HL-60/S4 treated with phorbol 12-myristate 13-acetate at 8.2 ng/mL for 4 days and 3 days (cell line): ENCODE results near the gene NELL2.

Source experiments
- in situ Hi-C: fragments of 300-500 bp; cut with MboI; formaldehyde crosslinking; loops from 2 replicates; pipeline ENCODE4 v1.15.0; 2022; ENCODE audit warnings: low sequenced_read_pairs

Gene NELL2

DNA sequence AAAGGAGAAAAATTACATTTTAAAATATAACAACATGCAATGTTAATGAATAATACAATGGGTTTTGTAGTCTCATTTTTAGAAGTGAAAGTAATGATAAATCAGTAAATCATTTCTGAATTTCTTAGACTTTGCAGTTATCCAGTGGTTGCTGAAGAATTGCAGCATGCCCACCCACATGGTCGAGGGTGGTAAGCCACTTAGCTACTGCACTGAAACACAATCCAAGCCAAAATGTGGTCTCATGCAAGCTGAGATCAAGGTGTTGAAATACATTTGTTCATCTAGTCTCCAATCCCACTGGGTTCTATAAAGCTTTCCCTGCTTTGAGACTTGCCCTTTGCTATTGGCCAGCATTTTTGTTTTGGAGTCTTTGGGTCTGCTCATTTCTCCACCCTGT is 247.9 kb downstream of the NELL2 start:
- in situ Hi-C loops, result no loop called here

DNA sequence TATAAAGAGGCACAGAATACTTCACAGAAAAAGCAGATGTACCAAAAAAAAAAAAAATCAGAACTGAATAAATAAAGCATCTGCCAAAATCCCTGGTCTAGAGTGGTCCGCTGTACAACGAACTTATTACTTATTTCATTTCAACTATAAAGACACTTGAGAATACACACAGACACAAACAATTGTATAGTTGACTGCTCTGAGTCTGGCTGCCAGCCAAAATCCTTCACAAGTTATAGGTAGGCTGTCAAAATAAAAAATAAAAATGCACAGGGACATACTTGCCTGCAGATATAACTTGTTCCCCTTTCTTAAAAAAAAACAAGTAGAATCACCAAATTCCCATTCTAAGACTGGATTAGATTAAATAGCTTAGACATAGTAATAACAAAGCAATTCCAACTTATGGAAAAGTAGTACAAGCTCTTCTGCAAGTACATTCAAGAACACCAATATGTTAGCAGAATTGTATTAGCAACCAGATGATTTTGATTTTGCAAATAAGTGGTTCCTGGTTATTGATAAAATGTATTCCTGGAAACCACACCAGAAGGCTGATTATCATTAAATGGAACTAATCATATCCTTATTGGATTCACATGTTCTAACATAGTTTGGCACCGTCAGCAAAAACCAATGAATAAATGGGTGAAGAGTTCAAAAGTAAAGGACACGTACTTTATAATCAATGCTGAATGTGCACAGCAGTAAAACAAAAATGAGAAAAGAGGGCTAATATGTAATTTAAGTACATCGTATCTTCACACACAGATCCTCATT is 248.5 kb downstream of the NELL2 start:
- in situ Hi-C loops, result no loop called here

DNA sequence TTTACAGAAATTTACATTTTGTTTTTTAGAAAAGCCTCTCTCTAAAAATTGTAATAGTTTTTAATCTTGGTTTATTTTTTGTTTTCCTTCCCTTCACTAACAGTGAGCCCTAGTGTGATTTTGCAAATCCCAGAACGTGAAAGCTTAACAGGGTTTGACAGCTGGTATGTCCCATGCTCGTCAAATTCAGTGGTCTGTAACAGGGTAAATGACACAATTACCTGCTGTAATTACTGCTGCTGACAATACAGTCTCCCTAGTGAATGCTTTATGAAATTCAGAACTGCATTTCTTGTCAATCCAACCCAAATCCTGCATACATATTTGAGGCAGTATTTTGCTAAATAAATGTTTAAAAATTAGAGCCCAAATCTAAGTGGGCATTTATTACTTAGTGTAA is 249.2 kb downstream of the NELL2 start:
- in situ Hi-C loops, result no loop called here

DNA sequence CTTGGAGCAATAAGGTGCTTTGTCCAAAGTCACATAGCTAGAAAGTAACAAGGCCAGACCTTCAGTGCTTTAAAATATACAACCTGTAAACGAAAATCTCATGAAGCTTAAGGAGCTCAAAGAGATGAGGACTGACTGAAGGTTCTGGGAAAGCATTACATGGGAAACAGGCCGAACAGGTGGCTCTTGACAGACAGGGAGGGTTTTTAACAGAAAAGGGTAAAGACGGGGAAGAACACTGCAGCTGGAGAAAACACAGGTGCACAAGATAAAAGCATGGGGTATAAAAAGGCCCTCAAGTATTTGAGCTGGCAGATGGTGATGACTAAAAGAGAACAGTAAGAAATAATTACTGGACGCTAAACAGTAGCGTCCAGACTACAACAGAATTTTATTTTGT is 257.2 kb downstream of the NELL2 start:
- in situ Hi-C loops, result no loop called here

DNA sequence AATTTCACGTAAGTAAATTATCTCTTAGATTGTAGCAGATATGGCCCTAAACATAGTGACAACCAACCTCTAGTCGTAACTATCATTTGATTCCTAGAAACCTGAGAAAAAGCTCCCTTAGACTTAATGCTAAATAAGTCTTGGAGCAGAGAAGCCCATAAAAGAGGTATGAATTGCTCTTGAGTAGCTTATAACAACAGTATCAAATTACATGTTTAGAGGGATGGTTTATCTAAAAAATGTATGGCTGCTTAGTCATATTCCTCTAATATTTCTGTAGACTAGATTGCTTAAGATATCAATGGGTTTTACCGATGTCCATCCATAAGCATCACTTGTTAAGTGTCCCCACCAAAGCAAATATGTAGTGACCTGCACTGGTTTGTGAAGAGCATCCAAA is 259.7 kb downstream of the NELL2 start:
- in situ Hi-C loops, result no loop called here

DNA sequence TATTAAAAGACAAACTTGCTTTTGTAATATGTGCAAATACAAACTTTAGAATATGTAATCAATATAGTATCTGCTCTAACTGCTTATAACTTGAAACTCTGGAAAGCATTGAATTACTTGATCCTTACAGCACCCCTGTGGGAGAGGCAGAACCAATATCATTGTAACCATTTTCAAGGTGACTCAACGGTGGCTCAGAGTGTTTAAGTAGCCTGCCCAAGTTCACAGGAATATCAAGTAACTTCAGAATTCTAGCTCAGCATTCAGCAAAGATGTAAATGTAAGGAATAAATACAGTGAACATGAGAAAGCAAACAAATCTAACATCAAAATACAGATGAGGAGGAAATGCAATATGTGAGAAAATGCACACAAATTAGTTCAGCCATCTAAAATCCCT is 264.6 kb downstream of the NELL2 start:
- in situ Hi-C loops, result no loop called here

DNA sequence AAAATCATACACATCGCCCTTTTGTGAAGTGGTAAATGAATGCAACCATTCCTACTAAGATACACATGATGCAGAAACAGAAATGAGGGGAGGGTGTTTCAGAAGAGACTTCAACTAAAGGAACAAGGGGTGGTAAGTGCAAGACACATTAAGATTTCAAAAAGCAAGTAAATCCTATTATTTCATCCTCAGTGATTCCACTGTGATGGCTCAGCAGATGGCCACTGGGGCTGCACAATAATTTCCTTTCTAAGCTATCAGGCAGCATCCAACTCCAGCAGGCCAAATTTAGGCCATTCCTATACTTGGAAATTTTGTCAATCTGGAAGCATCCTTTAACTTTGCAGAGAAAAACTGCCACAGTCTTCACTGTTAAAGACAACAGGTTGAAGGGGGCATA is 272.4 kb downstream of the NELL2 start:
- in situ Hi-C loops, result no loop called here

DNA sequence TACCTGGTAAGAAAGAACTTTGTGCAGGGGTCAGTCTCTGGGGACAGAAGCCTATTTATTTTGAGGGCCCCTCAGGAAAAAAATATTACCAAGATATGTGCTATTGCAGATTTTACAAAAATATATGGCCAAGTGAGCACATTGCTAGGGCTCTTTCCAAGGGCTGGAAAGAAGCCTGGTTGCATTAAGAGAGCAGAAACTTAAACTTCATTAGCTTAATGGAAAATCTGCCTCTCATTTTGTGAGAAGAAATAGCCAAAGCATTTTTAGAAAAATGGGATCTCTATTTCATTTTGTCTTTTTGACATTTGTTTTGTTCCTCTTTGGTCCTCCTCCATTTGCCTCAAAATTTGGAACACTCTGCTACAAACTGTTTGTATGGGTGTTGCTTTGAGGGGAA is 283.5 kb downstream of the NELL2 start:
- in situ Hi-C loops, result no loop called here

DNA sequence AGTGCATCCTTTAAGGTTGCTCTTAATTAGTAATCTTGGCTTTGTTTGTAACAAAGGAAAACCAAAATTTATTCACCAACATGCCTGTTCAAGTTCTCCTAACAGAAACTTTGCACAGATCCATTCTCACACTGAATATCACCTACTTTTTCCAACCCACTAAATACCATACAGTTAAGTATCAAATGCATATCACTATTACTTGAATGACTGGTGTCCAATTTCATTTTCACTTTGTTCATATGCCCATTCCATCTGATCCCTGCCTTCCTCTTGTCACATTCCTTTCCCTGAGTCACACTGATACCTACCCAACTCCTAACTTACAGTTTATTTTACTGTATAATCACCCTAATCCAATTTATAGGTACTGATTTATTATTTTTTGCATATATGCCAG is 286.4 kb downstream of the NELL2 start:
- in situ Hi-C loops, result no loop called here

DNA sequence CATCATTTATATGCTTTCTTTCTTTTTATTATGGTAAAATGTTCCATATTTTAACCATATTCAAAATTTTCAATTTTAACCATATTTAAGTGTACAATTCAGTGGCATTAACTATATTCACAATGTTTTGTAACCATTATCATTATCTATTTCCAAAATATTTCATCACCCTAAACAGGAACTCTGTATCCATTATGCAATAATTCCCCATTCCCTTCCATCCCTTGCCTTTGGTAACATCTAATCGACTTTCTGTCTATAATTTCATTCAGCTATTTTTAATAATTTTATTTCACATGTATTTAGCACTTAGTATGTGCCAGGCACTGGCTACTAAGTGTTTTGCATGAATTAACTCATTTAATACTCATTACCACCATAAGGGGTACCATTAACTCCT is 287.5 kb downstream of the NELL2 start:
- in situ Hi-C loops, result no loop called here

DNA sequence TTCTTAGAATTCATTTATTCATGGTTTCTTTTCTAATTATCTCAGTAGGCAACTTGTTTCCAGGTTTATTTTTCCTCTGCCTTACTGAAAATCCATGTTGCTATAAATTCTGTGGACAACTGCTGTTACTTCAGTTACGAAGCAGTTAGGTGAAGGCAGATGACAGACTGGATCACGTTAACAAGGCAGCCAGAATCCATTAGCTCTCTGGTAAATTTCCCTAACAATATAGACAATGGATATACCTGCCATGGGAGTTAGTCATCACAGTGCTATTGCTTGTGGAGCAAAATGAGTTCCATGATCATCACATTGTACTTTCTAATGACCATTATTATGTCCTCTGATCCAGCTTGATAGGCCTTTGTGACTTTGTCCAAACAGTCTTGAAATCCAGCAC is 291.5 kb downstream of the NELL2 start:
- in situ Hi-C loops, result no loop called here

DNA sequence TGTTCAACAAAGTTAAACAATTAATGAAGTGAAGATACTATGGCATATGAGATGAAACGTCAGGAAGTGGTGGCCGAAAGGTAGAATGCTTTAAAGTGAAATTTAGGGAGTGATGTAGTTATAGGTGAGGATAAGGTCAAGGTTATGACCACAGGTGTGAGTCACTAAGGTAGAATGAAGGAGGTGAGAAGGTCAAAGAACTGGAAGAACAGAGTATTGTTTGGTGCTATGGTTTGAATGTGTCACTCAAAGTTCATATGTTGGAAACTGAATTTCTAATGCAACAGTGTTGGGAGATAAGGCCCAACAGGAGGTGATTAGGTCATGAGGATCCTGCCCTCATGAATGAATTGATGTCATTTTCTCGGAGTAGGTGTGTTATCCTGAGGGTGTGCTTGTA is 293.6 kb downstream of the NELL2 start:
- in situ Hi-C loops, result no loop called here

DNA sequence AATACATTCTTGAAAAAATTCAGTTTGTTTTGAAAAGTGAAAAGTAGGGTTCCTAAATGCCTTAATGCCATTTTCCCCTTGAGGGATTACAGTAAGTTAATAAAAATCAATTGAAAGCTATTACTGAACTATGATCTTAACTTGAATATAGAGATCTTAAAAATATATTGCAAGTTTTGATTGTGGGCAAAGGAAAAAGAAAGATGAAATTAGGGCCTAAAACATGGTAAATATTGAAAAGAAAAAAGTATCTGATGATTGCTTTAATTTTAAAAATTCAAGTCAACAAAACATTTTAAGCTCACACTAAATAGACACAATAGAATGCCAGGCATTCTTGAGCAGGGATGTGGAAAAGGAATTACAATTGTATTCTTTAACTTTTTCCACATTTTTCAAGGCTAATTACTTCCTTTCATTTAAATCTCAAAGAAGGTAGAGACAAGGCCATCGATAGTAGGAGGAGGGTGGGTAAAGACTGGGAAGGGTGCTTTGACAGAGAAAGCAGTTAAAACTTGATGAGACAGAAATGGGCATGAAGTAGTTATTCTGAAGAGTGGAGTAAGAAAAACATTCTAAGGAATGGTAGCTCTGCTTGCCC is 294.4 kb downstream of the NELL2 start:
- in situ Hi-C loops, result no loop called here

DNA sequence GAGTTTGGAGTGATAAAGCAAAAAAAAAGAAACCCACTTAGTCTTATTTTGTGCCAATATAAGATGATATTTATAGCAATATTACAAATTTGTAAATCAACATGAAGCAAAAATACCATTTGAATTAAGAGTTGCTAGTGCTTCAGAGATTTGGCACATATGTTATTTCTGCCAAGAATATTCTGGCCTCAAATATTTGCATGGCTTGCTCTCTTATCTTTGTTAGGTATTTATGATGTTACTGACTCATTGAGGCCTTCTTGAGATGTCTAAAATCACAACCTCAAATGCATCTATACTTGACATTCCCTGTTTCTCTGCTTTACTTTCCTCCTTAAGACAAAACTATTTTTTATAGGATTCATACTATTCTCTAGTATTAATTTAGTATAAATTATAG is 301.5 kb downstream of the NELL2 start:
- in situ Hi-C loops, result no loop called here

DNA sequence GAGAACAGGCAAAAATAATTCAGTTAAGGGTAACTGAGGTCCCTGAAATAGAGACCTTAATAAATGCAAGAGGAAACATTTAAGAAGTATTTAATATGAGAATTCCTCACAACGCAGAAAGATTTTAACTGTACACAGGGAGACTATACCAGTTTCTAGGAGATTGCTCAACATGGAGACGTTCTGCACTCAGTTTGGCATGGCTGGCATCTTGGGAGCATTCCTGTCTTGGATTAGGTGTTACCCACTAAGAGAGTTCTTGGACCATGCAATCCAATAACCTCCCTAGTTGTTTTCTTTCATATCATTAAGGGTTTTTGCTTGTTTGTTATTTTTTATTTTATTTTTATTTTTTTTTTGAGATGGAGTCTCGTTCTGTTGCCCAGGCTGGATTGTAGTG is 302.4 kb downstream of the NELL2 start:
- in situ Hi-C loops, result no loop called here

DNA sequence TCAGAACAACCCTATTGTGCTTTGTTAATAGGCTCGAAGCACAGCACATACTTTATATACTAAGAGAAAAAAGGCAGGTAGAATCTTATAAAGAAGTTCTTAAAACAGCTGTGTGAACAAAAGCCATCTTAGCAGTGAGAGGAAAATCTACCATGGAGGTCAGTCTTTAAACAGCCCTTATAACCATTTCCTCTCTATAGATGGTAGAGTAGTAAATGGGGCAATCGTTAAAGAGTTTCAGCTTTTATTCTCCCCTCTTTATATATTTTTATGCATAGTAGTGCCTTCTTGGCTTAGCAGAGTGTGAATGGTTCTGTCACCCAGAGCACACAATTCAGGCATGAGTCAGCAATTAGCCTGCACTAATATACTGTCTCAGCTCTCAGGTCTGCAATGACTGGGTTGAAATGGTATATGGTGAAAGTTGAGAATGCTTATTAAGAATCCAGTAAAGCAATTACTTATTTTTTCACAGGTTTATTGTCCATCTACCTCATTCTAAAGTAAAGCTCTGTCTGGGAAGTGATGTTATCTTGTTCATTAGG is 305.0 kb downstream of the NELL2 start:
- in situ Hi-C loops, result no loop called here

DNA sequence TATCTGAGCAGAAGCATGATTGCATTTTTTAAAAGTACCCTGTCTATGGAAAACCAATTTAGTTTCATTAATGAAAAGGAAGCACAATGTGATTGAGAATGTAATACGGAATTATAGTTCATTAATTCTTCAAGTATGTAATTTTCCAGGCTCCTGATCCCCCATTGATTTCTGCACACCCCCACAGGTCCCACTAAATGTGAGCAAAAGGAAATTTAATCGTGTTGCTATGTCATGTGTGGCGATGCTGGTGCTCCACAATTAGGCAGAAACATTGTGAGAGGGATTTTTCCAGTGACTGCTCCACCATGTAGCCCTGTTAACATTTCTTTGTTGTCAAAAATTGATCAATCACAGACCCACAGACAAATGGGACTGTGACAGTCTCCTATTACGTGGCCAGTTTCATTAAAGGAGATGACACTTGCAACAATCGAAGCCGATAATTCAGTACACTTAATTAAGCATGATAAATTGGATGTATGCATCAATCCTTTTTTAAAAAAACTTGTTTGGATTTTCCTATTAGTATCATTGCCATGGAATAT is 306.0 kb downstream of the NELL2 start:
- in situ Hi-C loops, result no loop called here

DNA sequence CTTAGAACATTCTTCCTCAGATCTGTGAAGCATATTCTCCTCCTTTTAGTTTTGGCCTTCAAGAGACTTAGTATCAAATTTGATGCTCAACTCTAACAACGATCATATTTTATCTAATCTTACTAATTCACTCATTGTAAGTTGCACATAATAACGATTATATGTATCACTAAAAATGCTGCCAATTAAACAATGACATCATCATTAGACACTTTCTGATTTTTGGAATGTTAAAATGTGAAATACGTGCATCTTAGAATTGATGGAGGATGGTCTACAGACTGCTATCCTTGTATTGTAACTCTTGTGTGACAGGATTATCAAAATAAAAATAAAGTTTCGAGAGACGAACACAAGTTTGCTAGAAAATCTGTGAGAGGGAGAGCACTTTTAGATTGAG is 311.0 kb downstream of the NELL2 start:
- in situ Hi-C loops, result no loop called here

DNA sequence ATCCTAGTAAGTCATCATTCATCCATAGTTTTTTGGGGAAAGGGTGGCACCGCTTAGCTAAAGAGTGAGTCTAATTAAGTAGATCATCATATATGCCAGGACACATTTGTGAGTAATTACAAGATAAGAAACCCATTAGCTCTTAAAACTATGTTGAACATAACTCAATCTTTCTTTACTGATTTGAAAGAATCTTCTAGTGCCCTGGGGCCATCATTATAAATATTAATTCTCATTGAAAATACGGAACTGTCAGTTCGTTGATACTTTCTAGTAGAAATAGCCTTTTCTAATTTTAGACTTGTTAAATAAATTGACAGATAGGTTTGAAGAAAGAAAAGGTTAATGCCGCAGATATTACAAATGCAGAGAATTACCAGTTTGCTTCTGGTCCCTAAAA is 312.6 kb downstream of the NELL2 start:
- in situ Hi-C loops, result no loop called here

DNA sequence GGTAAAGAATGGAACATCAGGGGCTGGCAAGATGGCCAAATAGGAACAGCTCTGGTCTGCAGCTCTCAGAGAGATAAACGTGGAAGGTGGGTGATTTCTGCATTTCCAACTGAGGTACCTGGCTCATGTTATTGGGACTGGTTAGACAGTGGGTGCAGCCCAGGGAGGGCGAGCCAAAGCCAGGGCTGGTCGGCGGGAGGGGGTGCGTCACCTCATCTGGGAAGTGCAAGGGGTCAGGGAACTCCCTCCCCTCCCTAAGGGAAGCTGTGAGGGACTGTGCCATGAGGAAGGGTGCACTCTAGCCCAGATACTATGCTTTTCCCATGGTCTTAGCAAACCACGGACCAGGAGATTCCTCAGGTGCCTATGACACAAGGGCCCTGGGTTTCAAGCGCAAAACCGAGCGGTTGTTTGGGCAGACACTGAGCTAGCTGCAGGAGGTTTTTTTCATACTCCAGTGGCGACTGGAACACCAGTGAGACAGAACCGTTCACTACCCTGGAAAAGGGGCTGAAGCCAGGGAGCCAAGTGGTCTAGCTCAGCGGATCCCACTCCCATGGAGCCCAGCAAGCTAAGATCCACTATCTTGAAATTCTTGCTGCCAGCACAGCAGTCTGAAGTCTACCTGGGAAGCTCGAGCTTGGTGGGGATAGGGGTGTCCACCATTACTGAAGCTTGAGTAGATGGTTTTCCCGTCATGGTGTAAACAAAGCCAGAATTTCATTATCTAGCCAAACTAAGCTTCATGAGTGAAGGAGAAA is 317.6 kb downstream of the NELL2 start:
- in situ Hi-C loops, result no loop called here

DNA sequence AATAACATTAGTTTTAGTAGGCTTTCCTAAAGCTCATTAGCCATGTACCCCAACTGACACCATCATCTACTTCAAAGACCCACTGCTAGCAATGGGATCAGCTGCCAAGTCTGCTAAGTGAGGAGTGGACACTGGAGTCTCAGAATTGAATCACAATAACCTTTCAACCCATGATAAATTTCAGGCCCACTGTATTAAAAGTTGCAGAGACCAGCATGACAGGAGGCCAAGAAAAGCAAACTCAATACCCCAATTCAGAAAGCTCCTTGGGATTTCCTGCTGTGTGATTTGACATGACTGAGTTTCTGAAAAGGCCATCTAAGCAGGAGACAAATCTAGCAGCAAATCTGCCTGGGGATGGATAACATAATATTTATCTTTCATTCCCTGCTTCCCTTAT is 320.7 kb downstream of the NELL2 start:
- in situ Hi-C loops, result no loop called here

DNA sequence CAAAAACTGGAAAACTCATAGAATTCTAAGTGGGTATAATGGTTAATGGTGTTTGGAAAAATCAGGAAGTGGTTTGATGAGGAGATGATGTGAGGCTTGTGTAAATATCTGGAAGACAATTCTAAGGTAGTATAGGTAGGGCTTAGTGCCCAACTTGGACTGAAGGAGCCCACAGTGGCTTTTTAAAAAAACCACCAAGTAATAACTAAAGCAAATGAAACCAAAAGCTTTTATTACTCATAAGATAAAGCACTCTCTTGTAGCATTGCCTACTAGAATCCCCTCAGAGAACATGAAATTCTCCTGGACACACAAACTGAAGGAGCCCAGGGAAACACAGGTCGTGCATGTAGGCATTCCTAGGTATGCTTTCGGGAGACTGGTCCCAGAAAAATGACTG is 324.5 kb downstream of the NELL2 start:
- in situ Hi-C loops, result no loop called here
